Activated T-cell treated with anti-CD3 and anti-CD28 coated beads, Interleukin-2, amount 50 U/mL, for 48 hours (primary cell): ENCODE results near the gene AGAP1.
"Not testable (repeated sequence)": the region's sequence is repeated elsewhere in the genome, so short reads cannot be mapped to it uniquely, and the experiment has no call there.

Source experiments
- DNase-seq, 2 experiments: peaks; one replicate each; pipeline ENCODE4 v3.0.0-alpha.2; 2020

AGAP1 gene

GRCh38 chr2:235747786-235748091 is 253.9 kb downstream of the AGAP1 start:
- no peak for DNase-seq

- DNase-seq: no peak
These were observed 255.4 kb downstream of the AGAP1 start for GRCh38 chr2:235749121-235749770.

- no peak for DNase-seq
These were observed 255.9 kb downstream of the AGAP1 start for GRCh38 chr2:235749771-235750160.

GRCh38 chr2:235752846-235753245 is 259.0 kb downstream of the AGAP1 start:
- no peak for DNase-seq

GRCh38 chr2:235754357-235755207 is 260.7 kb downstream of the AGAP1 start:
- no peak for DNase-seq

- DNase-seq: no peak
These were observed 262.6 kb downstream of the AGAP1 start for GRCh38 chr2:235756491-235756890.

GRCh38 chr2:235757212-235757611 is 263.4 kb downstream of the AGAP1 start:
- no peak for DNase-seq

GRCh38 chr2:235757640-235758039 is 263.8 kb downstream of the AGAP1 start:
- no peak for DNase-seq

GRCh38 chr2:235762832-235763598 is 269.2 kb downstream of the AGAP1 start:
- no peak for DNase-seq

- no peak for DNase-seq
These were observed 270.0 kb downstream of the AGAP1 start for GRCh38 chr2:235763816-235764215.

GRCh38 chr2:235764478-235764877 is 270.6 kb downstream of the AGAP1 start:
- DNase-seq: not testable (repeated sequence)

- DNase-seq: no peak
These were observed 271.5 kb downstream of the AGAP1 start for GRCh38 chr2:235765181-235765820.

- DNase-seq: peak; percentile 52 to 59
These were observed 272.4 kb downstream of the AGAP1 start for GRCh38 chr2:235766278-235766677.

- DNase-seq: no peak
These were observed 274.8 kb downstream of the AGAP1 start for GRCh38 chr2:235768606-235769005.

- DNase-seq: no peak
These were observed 275.2 kb downstream of the AGAP1 start for GRCh38 chr2:235769046-235769445.

GRCh38 chr2:235770909-235771820 is 277.3 kb downstream of the AGAP1 start:
- DNase-seq: no peak

GRCh38 chr2:235773188-235773928 is 279.5 kb downstream of the AGAP1 start:
- no peak for DNase-seq

GRCh38 chr2:235774153-235774870 is 280.5 kb downstream of the AGAP1 start:
- DNase-seq: no peak

GRCh38 chr2:235776531-235776930 is 282.7 kb downstream of the AGAP1 start:
- DNase-seq: no peak

GRCh38 chr2:235779444-235779896 is 285.6 kb downstream of the AGAP1 start:
- peak; percentile 76 to 79 for DNase-seq

- DNase-seq: no peak
These were observed 286.6 kb downstream of the AGAP1 start for GRCh38 chr2:235780401-235780800.
